SKM-1 (cell line): ENCODE results near the gene ACKR1.

Experiments
- DNase-seq: peaks from one replicate; lab custom pipeline; 2025; ENCODE audit not compliant: unreplicated experiment; lab: John Stamatoyannopoulos, UW

ACKR1 gene

DNA sequence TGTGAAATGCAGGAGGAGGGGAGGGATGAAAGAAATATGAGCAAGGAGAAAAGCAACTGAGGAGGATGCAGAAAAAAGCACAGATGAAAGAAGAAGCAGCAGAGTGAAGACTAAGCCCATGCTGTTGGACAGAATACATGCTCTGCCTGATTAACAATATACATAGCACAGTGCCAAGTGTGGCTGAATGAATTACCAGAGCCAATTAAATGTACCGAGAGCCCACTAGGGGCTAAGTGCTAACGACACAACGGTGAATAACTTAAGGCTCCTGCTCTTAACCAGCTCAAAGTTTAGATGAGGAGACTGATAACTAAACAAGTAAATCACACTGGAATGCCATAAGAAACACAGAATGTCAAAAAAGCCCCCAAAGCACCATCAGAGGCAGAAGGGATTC lies 17.6 kb upstream of the ACKR1 start:
- no peak for DNase-seq

DNA sequence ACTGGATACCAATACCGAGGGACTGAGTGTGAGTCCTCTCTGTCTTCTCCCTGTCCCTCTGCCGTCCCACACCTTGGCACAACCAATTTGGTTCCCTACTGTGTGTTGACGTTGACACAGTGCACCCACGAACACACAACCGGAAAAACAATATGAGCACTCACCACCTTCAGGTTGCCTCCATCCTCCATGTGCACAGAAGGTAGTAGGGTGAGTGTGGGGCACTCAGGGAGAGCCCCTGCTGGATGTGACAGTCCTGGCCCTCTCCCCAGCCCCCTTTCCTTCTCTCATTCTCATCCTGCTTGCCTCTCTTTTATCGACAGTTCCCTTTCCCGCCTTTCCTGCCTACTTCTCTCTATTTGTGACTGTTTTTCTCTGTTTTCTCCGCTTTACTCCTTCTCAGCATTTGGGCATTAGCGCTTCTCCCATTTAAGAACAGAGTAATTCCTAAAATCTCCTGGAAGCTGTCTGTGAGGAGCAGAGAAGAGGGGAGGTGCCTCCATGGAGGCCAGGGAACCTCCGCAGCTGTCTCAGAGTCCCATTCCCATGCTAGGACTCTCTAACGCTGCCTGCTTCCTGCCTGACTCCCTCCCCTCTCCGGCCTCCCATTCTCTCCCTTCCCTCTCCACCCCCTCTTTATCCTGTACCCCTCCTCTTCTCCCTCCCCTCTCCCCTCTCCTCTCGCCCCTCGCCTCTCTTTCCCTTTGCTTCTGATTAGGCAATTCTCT lies 16.9 kb upstream of the ACKR1 start:
- no peak for DNase-seq

DNA sequence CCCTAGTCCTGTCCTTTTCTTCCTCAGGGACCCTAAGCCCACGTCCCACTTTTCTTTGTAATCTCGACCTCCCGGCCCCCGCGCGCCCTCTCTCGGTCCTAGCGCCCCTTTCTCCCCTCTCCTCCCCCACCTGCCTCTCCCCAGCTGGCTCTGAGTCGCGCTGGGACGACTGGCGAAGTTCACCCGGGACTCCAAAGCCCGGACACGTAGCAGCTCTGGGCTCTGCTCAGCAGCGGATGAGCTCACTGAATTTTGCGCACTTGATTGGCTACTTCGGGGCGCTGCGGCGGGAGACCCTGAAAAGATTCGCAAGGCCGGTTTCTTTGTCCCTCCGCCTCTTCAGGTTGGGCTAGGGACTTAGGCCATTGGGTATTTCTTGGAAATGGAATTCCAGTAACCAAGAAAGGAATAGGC lies 16.3 kb upstream of the ACKR1 start:
- no peak for DNase-seq

DNA sequence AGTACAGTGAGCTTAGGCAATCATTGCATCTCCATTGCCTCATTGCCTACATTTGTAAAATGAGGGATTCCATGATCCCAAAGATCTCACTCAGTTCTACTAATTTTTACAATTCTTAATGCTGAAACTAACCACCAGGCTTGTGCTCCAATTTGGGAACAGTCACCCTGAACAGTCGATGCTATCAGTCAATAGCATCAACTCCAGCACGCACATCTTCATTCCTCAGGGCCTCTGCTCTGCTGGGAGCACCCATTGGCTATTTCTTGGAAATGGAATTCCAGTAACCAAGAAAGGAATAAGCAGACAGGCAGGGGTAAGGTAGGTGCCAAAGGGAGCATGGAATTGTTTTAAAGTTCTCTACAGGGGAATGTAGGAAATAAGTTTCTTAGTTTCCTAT lies 14.2 kb upstream of the ACKR1 start:
- DNase-seq, result no peak

DNA sequence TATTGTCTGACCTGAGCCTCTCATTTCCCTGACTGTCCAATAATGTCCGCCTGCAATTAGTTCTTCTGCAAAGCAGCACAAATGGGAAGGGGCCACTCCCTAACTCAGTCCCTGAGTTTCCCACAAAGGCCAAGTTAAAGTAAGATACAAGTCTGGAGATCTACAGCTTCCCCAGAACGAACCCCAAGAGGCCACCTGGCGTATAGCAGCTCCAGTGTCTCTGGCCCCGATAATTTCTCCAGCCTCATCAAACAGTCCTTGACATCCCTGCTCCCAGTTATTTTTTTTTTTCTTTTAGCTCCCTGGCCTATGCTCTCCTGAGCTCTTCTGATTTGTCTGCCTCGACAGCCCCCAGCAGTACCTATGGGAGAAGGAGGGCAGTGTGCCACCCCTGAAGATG lies 8.1 kb upstream of the ACKR1 start:
- no peak for DNase-seq

DNA sequence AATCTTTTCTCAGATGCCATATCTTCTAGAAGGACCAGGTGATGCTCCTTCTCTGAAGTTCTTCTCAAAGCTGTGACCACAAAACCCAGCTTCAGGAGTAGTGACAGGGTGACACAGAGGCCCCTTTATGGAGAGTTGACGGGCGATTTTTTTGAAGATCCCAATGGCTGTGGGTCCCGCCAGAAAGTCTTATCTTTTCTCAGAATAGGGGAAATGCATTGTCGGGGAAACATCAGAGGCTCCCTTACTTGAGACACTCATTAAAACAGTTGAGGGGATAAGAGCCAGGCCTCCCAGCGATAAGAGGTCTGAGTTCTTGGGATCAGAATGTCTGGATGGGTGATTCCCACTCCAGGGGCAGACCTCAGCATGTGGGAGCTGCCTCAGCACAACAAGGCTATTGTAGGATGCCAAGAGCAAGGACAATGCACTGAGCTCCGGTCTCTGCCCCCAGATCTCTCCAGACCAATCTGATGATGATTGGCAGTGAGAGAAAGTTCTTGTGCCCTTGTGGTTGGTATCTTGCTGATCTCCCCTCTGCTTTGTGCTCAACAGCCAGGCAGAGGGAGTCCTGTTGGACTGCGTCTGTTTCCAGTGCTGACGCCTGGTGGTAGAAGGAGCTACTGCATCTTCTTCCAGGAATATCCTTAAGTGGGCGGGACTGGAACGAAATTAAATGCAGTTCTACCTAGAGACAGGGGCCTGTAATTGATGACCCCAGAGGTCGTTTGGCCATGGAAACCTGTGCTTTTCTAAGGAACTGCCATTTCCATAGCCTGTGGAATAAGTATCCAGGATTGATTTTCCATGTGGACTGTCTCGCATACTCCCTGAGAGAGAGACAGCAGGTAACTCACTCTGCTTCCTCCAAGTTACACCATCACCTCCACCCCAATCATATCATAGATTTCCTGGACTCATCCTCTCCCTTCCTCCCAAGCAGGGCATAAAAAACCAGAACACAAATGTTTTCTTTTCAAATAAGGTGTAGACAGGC lies 6.8 kb upstream of the ACKR1 start:
- peak; percentile 54 for DNase-seq

DNA sequence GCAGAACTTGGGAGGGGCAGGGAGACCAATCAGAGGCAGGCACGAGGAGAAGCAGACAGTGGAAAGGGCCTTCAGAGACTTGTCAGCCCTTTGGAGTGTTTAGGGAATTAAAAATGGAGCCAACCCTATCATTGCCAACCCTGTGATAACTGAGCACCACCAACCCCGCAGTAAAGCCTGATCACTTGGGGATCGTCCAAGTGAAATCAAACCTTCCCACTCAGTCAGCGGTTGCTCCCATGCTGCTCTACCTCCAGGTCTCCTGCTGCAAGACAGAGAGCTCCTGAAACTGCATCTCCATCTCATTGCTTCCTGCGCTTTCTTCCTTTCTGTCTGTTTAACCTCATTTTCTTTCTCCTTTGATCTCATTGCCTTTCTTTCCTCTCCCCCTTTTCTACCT lies 4.8 kb upstream of the ACKR1 start:
- no peak for DNase-seq

DNA sequence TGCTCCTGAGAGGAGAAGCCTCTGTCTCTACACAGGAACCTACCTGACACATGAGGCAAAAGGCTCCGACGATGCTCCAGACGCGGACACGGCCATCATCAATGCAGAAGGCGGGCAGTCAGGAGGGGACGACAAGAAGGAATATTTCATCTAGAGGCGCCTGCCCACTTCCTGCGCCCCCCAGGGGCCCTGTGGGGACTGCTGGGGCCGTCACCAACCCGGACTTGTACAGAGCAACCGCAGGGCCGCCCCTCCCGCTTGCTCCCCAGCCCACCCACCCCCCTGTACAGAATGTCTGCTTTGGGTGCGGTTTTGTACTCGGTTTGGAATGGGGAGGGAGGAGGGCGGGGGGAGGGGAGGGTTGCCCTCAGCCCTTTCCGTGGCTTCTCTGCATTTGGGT lies 3.9 kb upstream of the ACKR1 start:
- no peak for DNase-seq

DNA sequence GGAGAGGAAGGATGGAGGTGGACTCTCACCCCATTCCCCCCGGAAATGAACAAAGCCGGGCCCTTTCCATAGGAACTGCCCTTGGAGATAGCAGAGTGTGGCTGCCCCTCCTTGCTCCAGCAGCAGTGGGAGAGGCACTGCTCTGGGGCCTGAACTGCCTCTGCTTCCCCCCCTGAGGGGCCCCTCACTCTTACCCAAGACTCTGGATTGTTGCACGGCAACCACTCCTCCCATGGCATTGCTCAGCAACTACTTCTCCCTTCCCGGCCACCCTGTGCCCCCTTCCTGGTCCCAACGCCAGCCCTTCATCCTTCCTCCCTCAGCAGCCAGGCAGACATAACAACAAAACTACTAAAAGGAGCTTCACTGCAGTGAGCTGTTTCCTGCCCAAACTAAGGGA lies 3.0 kb upstream of the ACKR1 start:
- no peak for DNase-seq

DNA sequence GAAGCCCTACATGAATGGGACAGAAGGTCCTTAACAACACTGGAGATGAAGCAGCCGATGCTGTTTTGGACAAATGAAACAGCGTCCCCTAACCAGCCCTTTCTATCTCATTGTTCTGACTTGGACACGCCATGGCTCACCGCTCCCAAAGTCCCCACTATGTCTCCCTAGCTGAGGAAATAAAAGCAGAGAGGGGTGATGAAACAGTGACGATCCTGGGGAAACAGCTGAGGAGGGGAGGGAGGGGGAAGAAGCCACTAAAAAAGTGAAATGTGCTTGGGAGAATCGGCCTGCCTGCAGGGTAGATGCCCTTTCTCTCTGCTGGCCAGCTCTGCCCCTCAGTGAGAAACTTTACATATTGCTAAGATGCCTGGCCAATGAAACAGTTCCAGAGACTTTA lies 1.1 kb upstream of the ACKR1 start:
- no peak for DNase-seq

DNA sequence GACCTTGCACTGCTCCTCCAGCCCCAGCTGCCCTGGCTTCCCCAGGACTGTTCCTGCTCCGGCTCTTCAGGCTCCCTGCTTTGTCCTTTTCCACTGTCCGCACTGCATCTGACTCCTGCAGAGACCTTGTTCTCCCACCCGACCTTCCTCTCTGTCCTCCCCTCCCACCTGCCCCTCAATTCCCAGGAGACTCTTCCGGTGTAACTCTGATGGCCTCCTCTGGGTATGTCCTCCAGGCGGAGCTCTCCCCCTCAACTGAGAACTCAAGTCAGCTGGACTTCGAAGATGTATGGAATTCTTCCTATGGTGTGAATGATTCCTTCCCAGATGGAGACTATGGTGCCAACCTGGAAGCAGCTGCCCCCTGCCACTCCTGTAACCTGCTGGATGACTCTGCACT lies 550 bp downstream of the ACKR1 start:
- DNase-seq, result no peak

DNA sequence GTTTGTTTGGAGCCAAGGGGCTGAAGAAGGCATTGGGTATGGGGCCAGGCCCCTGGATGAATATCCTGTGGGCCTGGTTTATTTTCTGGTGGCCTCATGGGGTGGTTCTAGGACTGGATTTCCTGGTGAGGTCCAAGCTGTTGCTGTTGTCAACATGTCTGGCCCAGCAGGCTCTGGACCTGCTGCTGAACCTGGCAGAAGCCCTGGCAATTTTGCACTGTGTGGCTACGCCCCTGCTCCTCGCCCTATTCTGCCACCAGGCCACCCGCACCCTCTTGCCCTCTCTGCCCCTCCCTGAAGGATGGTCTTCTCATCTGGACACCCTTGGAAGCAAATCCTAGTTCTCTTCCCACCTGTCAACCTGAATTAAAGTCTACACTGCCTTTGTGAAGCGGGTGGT lies 1.4 kb downstream of the ACKR1 start:
- DNase-seq, result no peak

DNA sequence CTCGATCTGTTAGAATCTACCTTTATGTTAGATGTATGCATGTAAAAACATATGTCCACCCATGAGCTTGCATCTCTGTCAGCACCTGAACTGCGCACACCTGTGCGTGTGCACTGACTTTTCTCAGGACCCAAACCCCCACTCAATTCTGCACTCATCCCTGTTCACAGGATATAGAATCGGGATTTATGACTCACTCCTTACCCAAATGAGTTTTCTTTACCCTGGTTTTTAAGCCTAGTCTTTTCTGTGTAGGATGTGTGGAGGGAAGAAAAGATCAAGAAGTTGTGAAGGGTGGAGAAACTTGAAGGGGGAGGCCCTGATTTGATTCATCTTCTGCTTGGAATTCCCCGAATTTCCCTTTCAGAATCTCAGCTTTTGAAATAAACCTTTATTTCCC lies 2.4 kb downstream of the ACKR1 start:
- DNase-seq, result no peak

DNA sequence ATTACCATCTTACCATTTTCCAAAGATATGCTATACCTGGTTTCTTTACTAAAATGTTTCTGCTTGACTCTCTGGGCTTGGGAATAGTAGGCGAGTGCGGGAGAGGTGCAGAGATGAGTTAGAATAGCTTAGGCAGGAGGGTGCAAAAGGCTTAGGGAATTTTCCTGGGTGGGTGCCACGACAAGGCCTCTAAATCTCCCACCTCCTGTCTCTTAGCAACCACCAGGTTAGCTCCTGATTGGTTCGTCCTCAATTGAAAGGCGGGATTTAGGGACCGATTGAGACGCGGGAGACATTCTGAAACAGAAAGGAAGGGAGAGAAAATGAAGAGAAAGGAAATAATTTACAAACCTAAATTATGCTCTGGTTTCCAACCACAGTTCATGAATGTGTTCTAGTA lies 3.1 kb downstream of the ACKR1 start:
- DNase-seq, result no peak

DNA sequence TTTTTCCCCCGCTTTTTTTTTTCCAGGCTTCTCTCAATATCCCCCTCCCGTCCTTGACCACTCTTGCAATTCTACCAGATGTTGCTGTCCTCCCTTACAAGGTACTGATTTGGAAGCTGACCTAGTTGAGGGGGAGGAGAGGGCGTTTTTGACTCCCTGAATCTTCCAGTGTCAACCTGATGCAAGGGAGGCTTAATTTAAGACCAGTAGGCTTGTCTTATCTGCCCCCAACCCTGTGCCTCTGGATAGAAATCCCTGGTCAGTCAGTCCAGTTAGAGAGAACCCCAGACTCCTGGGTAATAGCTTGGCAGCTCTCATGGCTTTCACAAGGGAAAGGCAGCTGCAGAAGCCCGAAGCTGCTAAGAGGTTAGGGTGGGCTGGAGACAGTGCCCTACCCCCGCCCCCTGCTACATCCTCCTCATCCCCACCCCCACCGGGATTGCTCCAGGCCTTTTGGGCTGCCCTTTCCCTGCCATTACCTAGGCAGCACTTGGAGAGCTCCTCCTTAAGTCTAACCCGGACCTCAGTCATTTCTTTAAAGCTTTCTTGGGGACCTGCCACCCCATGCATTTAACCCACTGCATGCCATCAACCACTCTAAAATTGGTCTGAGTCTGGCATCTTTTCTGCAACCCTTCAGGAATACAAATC lies 3.6 kb downstream of the ACKR1 start:
- no peak for DNase-seq

DNA sequence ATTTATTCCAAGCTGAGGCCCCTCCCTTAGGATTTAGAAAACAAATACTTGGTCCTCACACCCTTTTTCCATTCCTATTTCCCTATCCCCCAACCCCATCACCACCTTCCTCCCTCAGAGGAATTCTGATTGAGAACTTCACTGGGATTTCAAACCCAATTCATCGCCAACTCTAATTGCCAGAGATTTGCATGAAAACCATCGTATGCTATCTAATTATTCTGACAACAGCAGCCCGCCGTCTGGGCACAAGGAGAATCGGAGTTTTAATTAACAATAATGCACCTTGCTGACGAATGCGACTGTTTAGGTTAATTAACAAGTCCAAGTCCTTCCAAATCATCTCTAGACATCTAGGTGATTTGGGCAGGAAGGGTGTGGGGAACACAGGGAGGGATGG lies 4.4 kb downstream of the ACKR1 start:
- no peak for DNase-seq

DNA sequence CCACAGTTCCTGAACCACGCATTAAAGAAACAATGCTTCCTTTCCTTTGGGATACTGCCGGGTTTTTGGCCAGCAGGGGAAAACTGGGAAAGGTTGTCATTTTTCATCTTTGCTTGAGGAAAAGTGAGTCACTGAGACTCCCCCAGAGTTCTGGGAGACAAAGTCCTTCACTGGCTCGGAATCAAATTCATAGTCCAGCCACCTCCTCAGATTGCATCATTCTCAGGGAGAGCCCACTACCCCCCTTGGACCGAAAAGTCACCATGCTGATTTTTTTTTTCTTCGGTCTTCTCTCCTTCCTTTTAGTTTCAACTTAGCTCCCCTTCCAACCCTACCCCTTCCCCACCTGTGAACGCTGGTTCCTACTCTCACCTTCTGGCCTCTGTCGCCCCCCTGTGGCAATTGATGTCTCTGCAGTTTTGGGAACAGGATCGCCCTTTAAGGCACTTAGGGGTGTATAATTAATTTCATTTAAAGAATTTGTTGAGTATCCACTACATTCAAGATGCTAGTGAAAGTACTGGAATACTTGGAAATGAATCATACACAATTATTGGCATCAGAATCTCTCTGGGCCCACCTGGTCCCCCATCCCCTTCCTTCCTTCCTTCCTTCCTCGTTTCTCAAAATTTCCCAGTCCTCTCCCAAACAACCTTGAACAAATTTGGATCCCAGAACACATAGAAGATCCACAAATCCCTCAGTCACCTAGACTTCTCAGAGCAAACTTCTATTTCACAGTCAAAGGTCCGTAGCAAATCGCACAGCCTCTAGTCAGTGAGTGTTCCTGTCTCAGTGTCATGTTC lies 6.9 kb downstream of the ACKR1 start:
- DNase-seq, result peak; percentile 29

DNA sequence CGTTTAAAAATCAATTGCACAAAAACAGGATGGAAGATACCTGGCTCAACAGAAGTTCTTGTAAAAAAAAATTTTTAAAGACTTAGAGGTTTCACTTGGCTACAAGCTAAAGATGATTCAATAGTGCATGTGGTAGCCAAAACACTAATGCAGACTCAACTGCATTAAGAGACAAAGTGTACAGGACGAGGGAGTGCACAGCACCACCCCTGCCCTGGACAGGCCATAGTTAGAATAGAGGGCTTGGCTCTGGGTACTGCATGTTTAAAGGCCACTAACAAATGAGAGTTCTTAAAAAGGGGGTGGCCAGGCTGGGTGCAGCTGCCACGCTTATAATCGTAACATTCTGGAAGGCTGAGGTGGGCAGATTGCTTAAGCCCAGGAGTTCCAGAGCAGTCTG lies 7.9 kb downstream of the ACKR1 start:
- no peak for DNase-seq

DNA sequence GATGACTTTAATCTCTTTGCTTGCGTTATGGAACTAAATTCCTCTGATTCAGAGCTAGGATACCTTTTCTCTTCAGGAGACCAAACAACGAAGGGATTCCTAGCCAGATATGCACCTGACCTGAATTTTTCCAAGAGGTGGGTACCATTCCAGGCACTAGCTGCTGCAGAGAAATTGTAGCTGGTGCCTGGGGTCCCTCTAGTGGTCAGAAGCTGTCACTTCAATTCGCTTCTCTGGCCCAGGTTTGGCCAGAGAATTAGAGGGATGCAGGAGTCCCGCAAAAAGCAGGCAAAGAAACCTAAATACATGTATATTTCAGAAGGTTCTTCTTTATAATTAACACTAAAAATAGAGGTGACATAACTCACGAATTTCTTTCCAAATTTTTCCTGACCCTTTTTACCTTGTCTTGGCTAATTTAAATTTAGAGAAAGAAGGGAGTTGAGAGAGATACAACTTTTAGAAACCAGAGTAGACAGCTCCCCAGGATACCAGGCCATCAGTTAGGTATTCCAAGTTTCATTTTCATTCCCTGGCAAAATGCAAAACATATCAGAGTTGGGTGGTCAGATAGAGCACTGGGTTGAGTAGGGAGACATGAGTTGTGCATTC lies 9.6 kb downstream of the ACKR1 start:
- peak; percentile 21 for DNase-seq
